Esophagus muscularis mucosa (tissue), 3 donors: ENCODE measurements around the gene FBH1.

ENCODE experiments used
- POLR2A ChIP-seq: fragments of 450-650 bp; IDR thresholded peaks from one replicate; pipeline ENCODE4 v1.6.1; 2017; ENCODE audit warnings: antibody characterized with exemption, moderate library complexity, mild to moderate bottlenecking, low read depth
- POLR2AphosphoS5 ChIP-seq, 2 donors: sonication (generic); formaldehyde crosslinking; IDR thresholded peaks; one replicate each; pipeline ENCODE4 v1.6.1; 2017; ENCODE audit warnings: antibody characterized with exemption in 2 of 2
- TF ChIP-seq, protein P1 (sequence below), 3 experiments: fragments of 200-600 bp in 2 of 3; fragments of 450-650 bp in 1 of 3; sonication (generic) in 2 of 3; IDR thresholded peaks; one replicate each; pipeline ENCODE4 v1.5.1; 2017 to 2019; ENCODE audit warnings: antibody characterized with exemption in 3 of 3, mild to moderate bottlenecking in 2 of 3, moderate library complexity in 1 of 3

DNA sequence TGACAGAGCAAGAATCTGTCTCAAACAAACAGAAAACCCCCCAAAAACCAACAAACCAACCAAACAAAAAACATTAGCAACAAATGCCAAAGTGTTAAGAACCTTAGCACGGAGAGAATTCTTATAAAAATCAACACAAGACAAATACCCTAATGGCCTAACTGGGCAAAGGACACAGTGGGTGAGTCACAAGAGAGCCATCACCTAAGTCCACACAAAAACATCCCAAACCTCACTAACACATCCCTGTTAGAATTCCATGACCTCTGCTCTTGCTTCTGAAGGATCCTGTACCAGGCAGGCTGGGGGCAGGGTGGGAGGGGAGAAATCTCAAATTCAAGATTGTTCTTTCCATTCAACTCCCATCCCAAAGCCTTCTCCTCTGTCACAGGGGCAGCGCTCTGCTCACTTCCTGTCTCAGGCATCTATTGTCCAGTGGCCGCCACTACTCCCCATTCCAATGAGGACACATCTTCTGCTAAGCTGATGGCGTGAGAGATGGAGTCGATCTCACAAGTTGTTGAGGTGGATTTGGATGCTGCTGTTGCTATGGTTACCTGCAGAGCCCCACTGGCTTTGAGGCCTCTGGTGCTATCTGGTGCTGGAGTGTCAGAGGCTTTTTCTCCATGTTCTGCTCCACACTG, 78.1 kb downstream of the FBH1 start:
- TF ChIP-seq POLR2A (no peak), POLR2AphosphoS5 (IDR thresholded peaks at IDR 0.05) (no peak)
- TF ChIP-seq, protein P1, sequence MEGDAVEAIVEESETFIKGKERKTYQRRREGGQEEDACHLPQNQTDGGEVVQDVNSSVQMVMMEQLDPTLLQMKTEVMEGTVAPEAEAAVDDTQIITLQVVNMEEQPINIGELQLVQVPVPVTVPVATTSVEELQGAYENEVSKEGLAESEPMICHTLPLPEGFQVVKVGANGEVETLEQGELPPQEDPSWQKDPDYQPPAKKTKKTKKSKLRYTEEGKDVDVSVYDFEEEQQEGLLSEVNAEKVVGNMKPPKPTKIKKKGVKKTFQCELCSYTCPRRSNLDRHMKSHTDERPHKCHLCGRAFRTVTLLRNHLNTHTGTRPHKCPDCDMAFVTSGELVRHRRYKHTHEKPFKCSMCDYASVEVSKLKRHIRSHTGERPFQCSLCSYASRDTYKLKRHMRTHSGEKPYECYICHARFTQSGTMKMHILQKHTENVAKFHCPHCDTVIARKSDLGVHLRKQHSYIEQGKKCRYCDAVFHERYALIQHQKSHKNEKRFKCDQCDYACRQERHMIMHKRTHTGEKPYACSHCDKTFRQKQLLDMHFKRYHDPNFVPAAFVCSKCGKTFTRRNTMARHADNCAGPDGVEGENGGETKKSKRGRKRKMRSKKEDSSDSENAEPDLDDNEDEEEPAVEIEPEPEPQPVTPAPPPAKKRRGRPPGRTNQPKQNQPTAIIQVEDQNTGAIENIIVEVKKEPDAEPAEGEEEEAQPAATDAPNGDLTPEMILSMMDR (IDR thresholded peaks at IDR 0.05) = no peak
